Thyroid gland (tissue), 4 donors: ENCODE measurements around the gene NUDCD3. TPM values are rescaled to one million over a fixed set of nuclear protein-coding genes. Genes with fewer than 3 reads are reported as not detected.

ENCODE experiments used
- DNase-seq, 2 donors: peaks; one replicate each; pipeline ENCODE4 v3.0.0-alpha.2; 2019
- H3K27ac ChIP-seq, 3 donors: fragments of 200-600 bp; sonication (generic); 1 replicate in 2 of 3; 2 replicates in 1 of 3; pipeline ENCODE4 v1.5.1; 2016 to 2019; ENCODE audit warnings: mild to moderate bottlenecking in 1 of 3, moderate library complexity in 1 of 3
- H3K27me3 ChIP-seq: fragments of 200-600 bp; sonication (generic); one replicate; pipeline ENCODE4 v1.5.1; 2019
- H3K36me3 ChIP-seq, 2 donors: fragments of 200-600 bp; sonication (generic); one replicate each; pipeline ENCODE4 v1.5.1; 2016 to 2019
- H3K4me1 ChIP-seq, 2 donors: fragments of 200-600 bp; sonication (generic); one replicate each; pipeline ENCODE4 v1.5.1; 2017 to 2019
- H3K4me3 ChIP-seq, 3 donors: fragments of 200-600 bp; sonication (generic); replicated peaks in 1 of 3; 1 replicate in 2 of 3; 2 replicates in 1 of 3; pipeline ENCODE4 v1.5.1; 2016; ENCODE audit warnings: mild to moderate bottlenecking in 1 of 3
- H3K9me3 ChIP-seq: fragments of 200-600 bp; sonication (generic); one replicate; pipeline ENCODE4 v1.5.1; 2017
- CTCF ChIP-seq, 6 experiments: fragments of 200-600 bp in 3 of 6; fragments of 450-650 bp in 3 of 6; sonication (generic) in 3 of 6; IDR thresholded peaks; one replicate each; pipeline ENCODE4 v1.5.1; 2016 to 2019; ENCODE audit warnings: antibody characterized with exemption in 6 of 6, mild to moderate bottlenecking in 2 of 6, inconsistent platforms in 1 of 6, moderate library complexity in 1 of 6
- POLR2A ChIP-seq, 2 donors: fragments of 450-650 bp; IDR thresholded peaks; one replicate each; pipeline ENCODE4 v1.6.1; 2017; ENCODE audit warnings: antibody characterized with exemption in 2 of 2, mild to moderate bottlenecking in 2 of 2, moderate library complexity in 1 of 2
- WGBS, 2 donors: methylation state at CpG; one replicate each; pipeline ENCODE4 v1.1.5; 2017; 5-methylcytosine and 5-hydroxymethylcytosine counted together
- intact Hi-C: fragments of 100-400 bp; cut with DNase I; formaldehyde crosslinking; loops from one replicate; pipeline ENCODE4 v1.15.1; 2023
- total RNA-seq, 4 donors: library from RNA; depleted of rRNA; stranded (reverse); fragments of >200 nt; gene quantifications; one replicate each; pipeline ENCODE4 v1.2.3, GENCODE V29; 2016

NUDCD3 gene
- total RNA-seq, 4 donors from 2014 or later, result 41.4 to 76.9 (median 52.0) TPM

DNA sequence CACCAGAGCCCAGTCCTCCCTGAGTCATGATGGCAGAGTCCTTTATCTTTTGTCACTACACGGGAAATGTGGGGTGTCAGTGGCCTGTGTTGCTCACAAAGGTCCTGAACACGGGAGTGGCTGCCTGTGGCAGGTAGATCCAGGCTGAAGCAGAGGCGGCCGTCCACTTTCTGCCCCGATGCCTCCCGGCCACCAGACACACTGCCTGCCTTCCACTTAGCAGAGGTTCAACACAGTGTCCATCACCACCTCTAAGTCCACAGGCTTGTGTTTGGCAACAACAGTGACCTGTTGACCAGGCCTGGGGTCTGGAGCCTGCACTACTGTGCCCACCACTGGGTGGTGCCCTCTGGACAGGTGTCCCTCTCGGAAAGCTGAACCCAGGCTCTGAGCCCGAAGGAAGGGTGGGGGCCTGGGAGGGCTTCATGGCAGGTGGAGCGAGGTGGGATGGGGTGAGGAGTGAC is 115.2 kb downstream of the NUDCD3 start:
- DNase-seq, result peak; percentile 30 to 37
- 63 to 72% methylated on average over 7 to 8 of the region's 9 CpGs for WGBS, 2 donors
- Histone ChIP-seq H3K4me3 (no peak overlapping the region), H3K36me3 (no peaks in the 10 kb centered on the region), H3K9me3 (no peaks in the 10 kb centered on the region), H3K27ac (no peak overlapping the region), H3K27me3 (no peaks in the 10 kb centered on the region), H3K4me1 (peaks cover 0 to 4% of the 10 kb centered on the region in 2 donors)
- intact Hi-C loops, result no loop called here
- TF ChIP-seq CTCF (IDR thresholded peaks at IDR 0.05), result peak in 5 of 6 experiments; percentile 12 to 38 (median 29)
- TF ChIP-seq POLR2A (IDR thresholded peaks at IDR 0.05), result no peak

DNA sequence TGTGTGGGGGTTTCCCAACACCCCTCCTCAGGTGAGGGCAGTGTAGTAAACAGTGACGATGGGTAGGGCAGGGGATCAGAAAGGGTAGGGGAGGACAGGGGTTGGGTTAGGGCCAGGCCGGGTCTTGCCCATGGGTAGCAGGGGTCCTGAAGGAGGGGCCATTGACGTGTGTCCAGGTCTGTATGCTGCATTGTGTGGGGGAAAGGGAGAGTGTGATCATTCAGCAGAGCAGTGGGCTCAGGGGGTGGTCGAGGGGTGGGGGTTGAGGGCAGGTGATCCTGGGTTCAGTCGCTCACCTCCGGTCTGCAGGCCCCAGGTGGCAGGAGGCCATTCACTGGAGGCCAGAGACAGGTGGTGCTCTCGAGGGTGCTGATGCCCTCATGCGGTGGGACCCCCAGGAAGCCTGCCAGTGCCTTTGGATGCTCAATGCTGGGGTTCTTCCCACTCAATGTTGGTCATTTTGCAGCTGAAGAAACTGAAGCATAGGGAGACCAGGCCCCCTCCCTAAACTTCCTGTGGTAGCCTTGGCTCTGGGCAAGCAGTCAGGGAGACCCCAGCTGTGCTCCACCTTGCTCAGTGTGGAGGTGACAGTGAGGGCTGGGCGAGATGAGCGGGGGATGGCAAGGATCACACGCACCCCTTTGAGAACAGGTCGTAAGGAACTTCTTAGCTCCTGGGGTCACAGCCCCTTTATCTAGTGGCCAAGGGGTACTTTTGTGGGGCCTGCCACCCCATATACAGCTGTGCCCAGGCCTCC is 116.3 kb downstream of the NUDCD3 start:
- H3K36me3 ChIP-seq, result no peaks in the 10 kb centered on the region
- no peaks in the 10 kb centered on the region for H3K27me3 ChIP-seq
- no peaks in the 10 kb centered on the region for H3K9me3 ChIP-seq
- intact Hi-C loops, result no loop called here
- 72 to 78% methylated on average over 10 to 12 of the region's 12 CpGs for WGBS, 2 donors
- no peak for DNase-seq
- no peaks in the 10 kb centered on the region for H3K4me1 ChIP-seq
- H3K4me3 ChIP-seq, result no peak overlapping the region
- H3K27ac ChIP-seq, result no peak overlapping the region
- TF ChIP-seq CTCF (IDR thresholded peaks at IDR 0.05) (no peak), POLR2A (IDR thresholded peaks at IDR 0.05) (no peak)

DNA sequence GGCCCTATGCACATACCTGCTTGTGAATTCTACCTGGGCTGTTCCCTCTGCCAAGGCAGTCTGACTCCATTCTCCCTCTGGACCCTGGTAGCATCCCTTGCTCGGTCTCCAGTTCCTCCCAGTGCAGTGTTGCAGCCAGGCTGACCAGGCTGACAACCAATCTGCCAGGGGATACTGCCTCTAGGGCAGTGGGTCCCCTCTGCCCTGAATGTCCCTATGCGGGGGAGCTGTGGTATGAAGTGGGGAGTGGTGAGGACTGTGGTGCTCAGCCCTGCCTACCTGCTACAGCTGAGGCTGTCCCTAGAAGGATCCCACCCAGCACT is 117.1 kb downstream of the NUDCD3 start:
- no peaks in the 10 kb centered on the region for H3K9me3 ChIP-seq
- intact Hi-C loops, result no loop called here
- TF ChIP-seq CTCF (IDR thresholded peaks at IDR 0.05), result no peak
- TF ChIP-seq POLR2A (IDR thresholded peaks at IDR 0.05), result no peak
- no peak overlapping the region for H3K4me3 ChIP-seq
- no peaks in the 10 kb centered on the region for H3K4me1 ChIP-seq
- no peak for DNase-seq
- no peaks in the 10 kb centered on the region for H3K36me3 ChIP-seq
- H3K27me3 ChIP-seq, result no peaks in the 10 kb centered on the region
- H3K27ac ChIP-seq, result no peak overlapping the region
- 85 to 86% methylated on average over 2 of the region's 2 CpGs for WGBS, 2 donors

DNA sequence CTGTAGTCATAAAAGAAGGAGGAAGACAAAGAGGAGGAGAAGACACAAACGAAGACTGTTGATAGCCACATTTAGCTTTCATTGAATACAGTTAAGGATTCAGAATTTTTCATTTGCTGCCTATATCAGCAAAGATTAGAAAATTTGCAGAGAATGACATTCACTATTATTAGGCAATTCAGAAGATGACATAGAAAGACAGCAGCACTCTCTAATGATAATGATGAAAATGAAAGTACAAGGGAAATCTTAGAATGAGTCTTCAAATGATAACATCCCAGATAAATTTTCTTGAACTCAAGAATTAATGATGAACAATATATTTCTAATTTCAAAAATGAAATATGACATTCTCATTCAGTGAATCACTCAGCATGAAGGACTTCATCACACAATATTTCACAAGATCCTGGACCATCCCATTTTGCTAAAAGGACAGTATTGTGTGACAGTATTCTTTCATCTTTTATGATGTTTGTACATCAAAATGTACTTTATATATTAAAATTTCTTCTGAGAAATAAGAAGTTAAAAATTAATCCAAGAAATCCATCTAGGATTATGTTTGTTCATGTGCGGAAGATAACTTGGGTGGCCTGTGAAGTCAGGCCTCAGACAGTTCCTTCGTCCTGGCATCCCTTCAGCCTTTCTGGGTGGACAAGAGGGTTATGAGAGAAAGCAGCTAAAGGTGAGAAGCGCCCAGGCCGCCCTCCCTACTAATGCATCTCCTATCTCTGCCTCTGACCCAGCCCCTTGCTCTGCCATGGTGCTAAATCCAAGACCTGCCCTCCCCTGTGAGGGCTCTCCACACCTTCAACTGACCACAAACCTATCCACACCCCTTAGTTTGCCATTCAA is 117.7 kb downstream of the NUDCD3 start:
- H3K27me3 ChIP-seq, result no peaks in the 10 kb centered on the region
- WGBS, 2 donors, result 70 to 80% methylated on average over 5 of the region's 5 CpGs
- no peak overlapping the region for H3K27ac ChIP-seq
- H3K9me3 ChIP-seq, result no peaks in the 10 kb centered on the region
- DNase-seq, result no peak
- TF ChIP-seq POLR2A (IDR thresholded peaks at IDR 0.05) (no peak), CTCF (IDR thresholded peaks at IDR 0.05) (no peak)
- intact Hi-C loops, result no loop called here
- H3K36me3 ChIP-seq, result no peaks in the 10 kb centered on the region
- H3K4me1 ChIP-seq, result no peaks in the 10 kb centered on the region
- H3K4me3 ChIP-seq, result no peak overlapping the region

DNA sequence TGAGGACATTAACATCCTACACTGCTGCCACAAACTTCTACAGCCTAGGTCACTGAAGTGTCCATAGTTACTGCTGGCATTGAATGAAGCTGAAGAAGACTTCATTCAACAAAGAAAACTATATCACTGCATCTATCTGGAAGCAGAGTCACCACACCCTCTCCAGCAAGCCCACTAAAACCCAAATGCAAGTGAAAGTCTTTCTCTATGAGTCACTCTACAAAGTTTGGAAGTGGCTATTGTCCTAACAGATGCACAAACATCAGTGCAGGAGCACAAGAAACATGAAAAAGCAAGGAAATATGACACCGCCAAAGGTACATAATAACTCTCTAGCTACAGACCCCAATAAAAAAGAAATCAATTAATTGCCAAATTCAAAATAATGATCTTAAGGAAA is 121.6 kb downstream of the NUDCD3 start:
- TF ChIP-seq POLR2A (IDR thresholded peaks at IDR 0.05) (no peak), CTCF (IDR thresholded peaks at IDR 0.05) (no peak)
- Histone ChIP-seq H3K4me3 (no peak overlapping the region), H3K27me3 (no peaks in the 10 kb centered on the region), H3K9me3 (no peaks in the 10 kb centered on the region), H3K27ac (no peak overlapping the region), H3K4me1 (no peaks in the 10 kb centered on the region), H3K36me3 (no peaks in the 10 kb centered on the region)
- WGBS, 2 donors, result 97 to 100% methylated on average over 1 of the region's 1 CpG
- intact Hi-C loops, result no loop called here
- no peak for DNase-seq
